ENCODE data around the gene NSG2.

Gene NSG2

GRCh38 chr5:174155281-174155680 is 109.8 kb downstream of the NSG2 start:
- DNase-seq = no peak

- DNase-seq = no peak
Observed at GRCh38 chr5:174155706-174156105, 110.2 kb downstream of the NSG2 start.

DNA sequence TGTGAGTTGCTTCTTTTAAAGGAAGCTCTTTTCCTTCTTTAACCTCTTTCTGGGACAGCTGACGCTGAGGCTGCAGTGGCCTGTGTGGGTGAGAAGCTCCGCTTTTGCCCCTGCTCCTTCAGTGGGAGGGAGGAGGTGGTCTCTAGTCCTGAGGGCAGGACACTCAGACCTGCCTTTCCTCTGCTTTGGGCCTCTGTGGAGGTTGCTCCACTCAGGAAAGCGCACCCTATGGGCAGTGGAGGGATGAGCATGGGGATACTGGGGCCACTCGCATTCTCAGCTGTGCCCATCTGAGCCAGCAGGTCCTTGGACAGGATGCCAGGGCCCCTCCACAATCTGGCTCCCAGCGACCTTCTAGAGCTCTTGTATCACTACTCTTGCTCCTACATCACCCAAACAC is 111.5 kb downstream of the NSG2 start:
- no peak for DNase-seq
